ENCODE results near the gene DCC. TPM values are rescaled to one million over a fixed set of nuclear protein-coding genes. Genes with fewer than 3 reads are reported as not detected.

DCC gene
- total RNA-seq, 3 donors from 2014 or later = under 0.01 to 1.6 (median 0.15) TPM

GRCh38 chr18:52652391-52652790 lies 312.4 kb downstream of the DCC start:
- Histone ChIP-seq H3K27ac (no peak overlapping the region), H3K27me3 (no peaks in the 10 kb centered on the region), H3K9me3 (no peaks in the 10 kb centered on the region), H3K4me1 (no peaks in the 10 kb centered on the region), H3K4me3 (no peak overlapping the region), H3K36me3 (no peaks in the 10 kb centered on the region)
- DNase-seq (ENCODE audit: low spot score in 2 of 2) = no peak
- no peak for TF ChIP-seq POLR2A (IDR thresholded peaks at IDR 0.05)
- no peak for TF ChIP-seq POLR2AphosphoS5 (IDR thresholded peaks at IDR 0.05)
- TF ChIP-seq CTCF (IDR thresholded peaks at IDR 0.05) = no peak
- intact Hi-C loops (cut with DNase I; ENCODE audit: low total_unique reads) = loop anchor here (5.0 kb wide), 1 partner anchor 865 kb away; no protein-coding TSS in a partner anchor

- H3K27ac ChIP-seq = no peak overlapping the region
- intact Hi-C loops (cut with DNase I; ENCODE audit: low total_unique reads) = no loop called here
- no peaks in the 10 kb centered on the region for H3K9me3 ChIP-seq
- H3K4me1 ChIP-seq = no peaks in the 10 kb centered on the region
- no peaks in the 10 kb centered on the region for H3K27me3 ChIP-seq
- no peak for DNase-seq (ENCODE audit: low spot score in 2 of 2)
- no peaks in the 10 kb centered on the region for H3K36me3 ChIP-seq
- no peak overlapping the region for H3K4me3 ChIP-seq
- no peak for TF ChIP-seq POLR2AphosphoS5 (IDR thresholded peaks at IDR 0.05)
- TF ChIP-seq POLR2A (IDR thresholded peaks at IDR 0.05) = no peak
- TF ChIP-seq CTCF (IDR thresholded peaks at IDR 0.05) = no peak
These were observed 317.2 kb downstream of the DCC start for GRCh38 chr18:52657043-52657805.

- DNase-seq (ENCODE audit: low spot score in 2 of 2) = no peak
- Histone ChIP-seq H3K27me3 (no peaks in the 10 kb centered on the region), H3K36me3 (no peaks in the 10 kb centered on the region), H3K4me3 (no peak overlapping the region), H3K9me3 (no peaks in the 10 kb centered on the region), H3K27ac (no peak overlapping the region), H3K4me1 (no peaks in the 10 kb centered on the region)
- TF ChIP-seq POLR2A (IDR thresholded peaks at IDR 0.05) (no peak), POLR2AphosphoS5 (IDR thresholded peaks at IDR 0.05) (no peak), CTCF (IDR thresholded peaks at IDR 0.05) (no peak)
- intact Hi-C loops (cut with DNase I; ENCODE audit: low total_unique reads) = no loop called here
These were observed 327.6 kb downstream of the DCC start for GRCh38 chr18:52667463-52668065.

GRCh38 chr18:52670896-52671295 lies 330.9 kb downstream of the DCC start:
- Histone ChIP-seq H3K36me3 (no peaks in the 10 kb centered on the region), H3K4me1 (no peaks in the 10 kb centered on the region), H3K27ac (no peak overlapping the region), H3K4me3 (no peak overlapping the region), H3K9me3 (no peaks in the 10 kb centered on the region), H3K27me3 (no peaks in the 10 kb centered on the region)
- DNase-seq (ENCODE audit: low spot score in 2 of 2) = no peak
- TF ChIP-seq POLR2AphosphoS5 (IDR thresholded peaks at IDR 0.05) (no peak), POLR2A (IDR thresholded peaks at IDR 0.05) (no peak), CTCF (IDR thresholded peaks at IDR 0.05) (no peak)
- intact Hi-C loops (cut with DNase I; ENCODE audit: low total_unique reads) = no loop called here

GRCh38 chr18:52678034-52678433 lies 338.0 kb downstream of the DCC start:
- TF ChIP-seq CTCF (IDR thresholded peaks at IDR 0.05) = no peak
- no peak for TF ChIP-seq POLR2A (IDR thresholded peaks at IDR 0.05)
- TF ChIP-seq POLR2AphosphoS5 (IDR thresholded peaks at IDR 0.05) = no peak
- no peak for DNase-seq (ENCODE audit: low spot score in 2 of 2)
- intact Hi-C loops (cut with DNase I; ENCODE audit: low total_unique reads) = no loop called here
- Histone ChIP-seq H3K27me3 (no peaks in the 10 kb centered on the region), H3K4me1 (no peaks in the 10 kb centered on the region), H3K27ac (no peak overlapping the region), H3K36me3 (no peaks in the 10 kb centered on the region), H3K4me3 (no peak overlapping the region), H3K9me3 (no peaks in the 10 kb centered on the region)
